IPS-18a (cell line): ENCODE results near the gene COX5A.

Experiments
- H3K27ac ChIP-seq: one replicate; pipeline ENCODE4 v1.5.1; 2013; ENCODE audit warnings: low read length
- H3K27me3 ChIP-seq: one replicate; pipeline ENCODE4 v1.6.1; 2013; ENCODE audit warnings: mild to moderate bottlenecking, low read length; ENCODE audit not compliant: control insufficient read depth, insufficient read depth
- H3K36me3 ChIP-seq: one replicate; pipeline ENCODE4 v1.6.1; 2013; ENCODE audit warnings: low read depth, low read length; ENCODE audit not compliant: control insufficient read depth
- H3K4me1 ChIP-seq: one replicate; pipeline ENCODE4 v1.6.1; 2013; ENCODE audit warnings: low read depth, low read length; ENCODE audit not compliant: control insufficient read depth
- H3K4me3 ChIP-seq: one replicate; pipeline ENCODE4 v1.5.1; 2013; ENCODE audit warnings: low read length
- H3K9ac ChIP-seq: one replicate; pipeline ENCODE4 v1.6.1; 2013; ENCODE audit warnings: mild to moderate bottlenecking, low read length, moderate library complexity
- H3K9me3 ChIP-seq: one replicate; pipeline ENCODE4 v1.6.1; 2013; ENCODE audit warnings: low read depth, low read length; ENCODE audit not compliant: control insufficient read depth

Gene COX5A

DNA sequence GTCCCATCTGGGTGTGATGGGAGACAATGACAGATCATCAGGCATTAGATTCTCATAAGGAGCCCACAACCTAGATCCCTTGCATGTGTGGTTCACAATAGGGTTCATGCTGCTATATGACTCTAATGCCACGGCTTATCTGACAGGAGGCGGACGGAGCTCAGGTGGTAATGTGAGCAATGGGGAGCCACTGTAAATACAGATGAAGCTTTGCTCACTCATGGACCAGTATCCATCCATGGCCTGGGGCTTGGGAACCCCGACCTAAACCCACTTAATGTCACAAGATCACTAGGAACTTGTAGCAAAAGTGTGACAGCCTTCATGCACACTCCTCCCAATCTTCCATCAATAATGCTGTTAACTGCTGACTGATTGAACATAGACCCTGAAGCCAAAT is 29.2 kb downstream of the COX5A start:
- H3K4me3 ChIP-seq: no peak overlapping the region
- H3K9me3 ChIP-seq: no peaks in the 10 kb centered on the region
- no peaks in the 10 kb centered on the region for H3K4me1 ChIP-seq
- no peak overlapping the region for H3K27ac ChIP-seq
- H3K27me3 ChIP-seq: no peaks in the 10 kb centered on the region
- peaks cover 29% of the 10 kb centered on the region for H3K36me3 ChIP-seq
- no peak overlapping the region for H3K9ac ChIP-seq

DNA sequence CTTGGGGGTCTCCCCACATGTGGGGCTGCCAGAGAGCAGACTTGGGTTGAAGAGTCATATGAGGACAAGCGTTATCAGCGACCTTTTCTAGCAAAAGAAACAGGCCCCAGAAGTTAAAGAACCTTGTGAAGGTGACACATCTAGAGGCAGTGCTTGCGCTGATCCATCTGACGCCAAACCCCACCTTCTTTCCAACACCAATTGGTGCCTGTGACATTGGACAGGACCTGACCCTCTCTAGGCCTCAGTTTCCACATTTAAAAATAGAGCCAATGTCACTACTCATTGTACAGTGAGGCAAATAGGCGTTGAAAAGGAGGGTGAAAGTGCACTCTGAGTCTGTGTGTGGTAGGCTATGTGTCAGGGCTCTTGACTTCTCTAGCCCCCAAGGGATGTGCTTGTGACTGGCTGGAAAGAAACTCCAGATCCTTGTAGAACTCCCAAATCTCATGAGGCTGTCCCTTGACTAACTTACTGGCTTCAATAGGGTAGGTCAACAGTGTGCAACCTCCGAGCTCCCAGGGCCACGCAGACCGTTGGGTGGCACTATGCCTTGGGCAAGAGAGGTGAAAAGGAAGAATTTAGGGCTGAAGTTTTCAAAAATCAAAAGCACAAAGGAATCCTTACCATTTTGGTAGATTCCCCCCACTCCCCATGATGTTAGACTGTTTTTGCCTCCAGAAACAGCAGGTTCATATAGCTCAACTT is 30.6 kb downstream of the COX5A start:
- Histone ChIP-seq H3K36me3 (peaks cover 32% of the 10 kb centered on the region), H3K9me3 (no peaks in the 10 kb centered on the region), H3K4me3 (peak overlapping the region; percentile 82)

DNA sequence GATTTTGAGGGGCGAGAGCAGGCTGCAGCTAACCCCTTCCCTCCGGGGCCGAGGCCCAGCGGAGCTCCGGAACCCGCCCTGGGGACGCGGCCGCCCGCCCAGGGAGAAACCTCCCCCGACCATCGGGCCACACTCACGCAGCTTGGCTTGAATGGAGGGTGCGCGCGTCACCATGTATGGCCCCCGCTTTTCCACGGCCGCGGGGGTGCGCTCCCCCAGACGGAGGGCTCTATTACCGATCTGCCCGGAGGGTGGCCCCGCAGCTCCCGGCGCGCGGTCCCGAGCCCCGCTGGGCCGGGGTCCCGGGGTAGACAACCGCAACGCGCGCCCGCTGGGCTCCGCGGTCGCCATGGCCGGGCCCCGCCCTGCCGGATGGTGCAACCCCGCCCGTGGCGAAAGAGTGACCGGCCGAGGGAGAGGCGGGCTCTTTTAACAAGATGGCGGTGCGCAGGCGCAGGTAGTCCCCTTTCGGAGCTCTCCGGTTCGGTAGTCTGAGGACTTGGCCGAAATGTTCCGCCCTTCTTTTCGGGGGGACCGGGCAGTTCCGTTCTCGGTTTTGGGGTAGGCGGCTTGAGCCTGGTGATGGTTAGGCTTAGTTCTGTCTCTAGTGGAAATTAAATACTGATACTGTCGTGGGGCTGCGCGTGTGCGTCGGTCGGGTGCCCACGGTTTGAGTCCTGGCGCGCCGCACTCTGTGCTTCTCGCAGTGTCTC is 31.3 kb downstream of the COX5A start, which contains the start of gene FAM219B:
Gene FAM219B (minus strand): TSS at position 402 of the 713 bp plus-strand sequence. CDS start 51 bp downstream, at position 351.
- no peaks in the 10 kb centered on the region for H3K9me3 ChIP-seq
- peak within 1 kb of the TSS; percentile 82 for H3K4me3 ChIP-seq
- peaks cover 33% of the 10 kb centered on the region for H3K36me3 ChIP-seq
- H3K27me3 ChIP-seq: no peaks in the 10 kb centered on the region
- peak within 1 kb of the TSS; percentile 88 for H3K9ac ChIP-seq
- no peaks in the 10 kb centered on the region for H3K4me1 ChIP-seq
- H3K27ac ChIP-seq: peak within 1 kb of the TSS; percentile 67

More for the DNA sequence above, 30.6 kb downstream of the COX5A start:
- H3K4me1 ChIP-seq: no peaks in the 10 kb centered on the region
- no peaks in the 10 kb centered on the region for H3K27me3 ChIP-seq
- H3K9ac ChIP-seq: peak overlapping the region; percentile 88
- peak overlapping the region; percentile 67 for H3K27ac ChIP-seq

DNA sequence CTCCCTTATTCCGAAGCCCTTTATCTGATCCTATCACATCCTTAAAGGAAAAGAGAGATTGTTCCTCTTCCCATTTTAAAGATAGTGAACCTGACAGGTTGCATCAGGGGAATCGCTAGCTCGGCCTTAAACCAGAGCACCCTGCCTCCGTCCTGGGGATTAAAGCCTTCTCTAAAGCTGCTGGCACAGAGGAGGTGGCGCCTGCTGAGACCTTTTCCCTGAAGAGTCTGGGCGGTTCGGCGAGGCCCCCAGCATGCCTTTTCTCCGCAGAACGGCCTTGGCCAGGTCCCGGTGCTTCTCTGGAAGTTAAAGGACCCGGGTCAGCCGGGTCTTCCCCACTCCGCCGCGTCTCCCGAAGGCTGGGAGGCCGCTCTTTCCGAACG is 31.8 kb downstream of the COX5A start:
- H3K9ac ChIP-seq: peak overlapping the region; percentile 88
- no peaks in the 10 kb centered on the region for H3K4me1 ChIP-seq
- H3K4me3 ChIP-seq: peak overlapping the region; percentile 82
- H3K27ac ChIP-seq: no peak overlapping the region
- no peaks in the 10 kb centered on the region for H3K27me3 ChIP-seq
- no peaks in the 10 kb centered on the region for H3K9me3 ChIP-seq
- H3K36me3 ChIP-seq: peaks cover 32% of the 10 kb centered on the region

DNA sequence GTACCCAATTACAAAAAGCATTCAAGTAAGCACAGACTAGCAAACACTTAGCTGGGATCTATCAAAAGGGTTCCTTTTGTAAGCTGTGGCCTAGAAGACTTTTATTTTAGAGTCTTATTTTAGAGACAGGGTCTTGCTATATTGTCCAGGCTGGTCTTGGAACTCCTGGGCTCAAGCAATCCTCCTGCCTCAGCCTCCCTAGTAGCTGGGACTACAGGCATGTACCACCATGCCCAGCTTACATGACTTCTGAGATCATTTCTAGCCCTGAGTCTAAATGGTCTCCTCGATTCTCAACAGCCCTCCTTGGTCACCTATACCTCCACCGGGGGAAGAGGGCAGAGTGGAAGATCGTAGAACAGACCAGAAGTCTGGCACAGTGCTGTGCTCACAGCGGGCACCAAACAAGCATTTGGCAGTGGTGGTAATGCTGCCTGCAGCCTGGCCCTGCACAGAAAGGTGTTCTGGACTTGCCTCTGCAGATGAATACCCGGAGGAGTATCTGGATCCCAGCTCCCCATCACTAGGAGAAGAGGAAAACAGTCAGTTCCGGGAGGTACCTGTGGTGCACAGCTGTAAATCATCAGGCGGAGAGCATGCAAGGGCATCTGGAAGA is 33.6 kb downstream of the COX5A start:
- Histone ChIP-seq H3K27ac (no peak overlapping the region), H3K27me3 (no peaks in the 10 kb centered on the region), H3K4me3 (no peak overlapping the region), H3K9me3 (no peaks in the 10 kb centered on the region), H3K36me3 (peaks cover 46% of the 10 kb centered on the region), H3K4me1 (no peaks in the 10 kb centered on the region), H3K9ac (no peak overlapping the region)

DNA sequence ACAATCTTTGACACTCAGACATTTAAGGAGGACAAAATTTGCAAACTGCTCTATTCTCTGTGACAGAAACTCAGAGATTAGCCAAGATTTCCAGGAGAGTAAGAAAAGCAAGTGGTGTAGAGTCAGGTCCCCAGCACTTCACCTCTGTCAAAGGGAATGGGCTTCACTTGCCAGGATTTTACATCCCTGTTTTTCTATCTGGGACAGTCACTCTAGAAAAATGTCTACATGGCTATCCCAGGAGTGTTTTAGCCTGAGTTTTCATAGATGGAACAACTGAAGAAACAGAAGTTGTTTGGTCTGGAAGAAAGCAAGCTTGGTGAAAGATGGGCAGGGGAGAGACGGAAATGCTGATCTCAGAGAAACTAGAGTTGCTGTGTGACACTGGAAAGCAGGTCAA is 34.2 kb downstream of the COX5A start:
- no peaks in the 10 kb centered on the region for H3K27me3 ChIP-seq
- H3K9ac ChIP-seq: no peak overlapping the region
- no peaks in the 10 kb centered on the region for H3K4me1 ChIP-seq
- no peak overlapping the region for H3K27ac ChIP-seq
- no peaks in the 10 kb centered on the region for H3K9me3 ChIP-seq
- no peak overlapping the region for H3K4me3 ChIP-seq
- H3K36me3 ChIP-seq: peaks cover 52% of the 10 kb centered on the region

DNA sequence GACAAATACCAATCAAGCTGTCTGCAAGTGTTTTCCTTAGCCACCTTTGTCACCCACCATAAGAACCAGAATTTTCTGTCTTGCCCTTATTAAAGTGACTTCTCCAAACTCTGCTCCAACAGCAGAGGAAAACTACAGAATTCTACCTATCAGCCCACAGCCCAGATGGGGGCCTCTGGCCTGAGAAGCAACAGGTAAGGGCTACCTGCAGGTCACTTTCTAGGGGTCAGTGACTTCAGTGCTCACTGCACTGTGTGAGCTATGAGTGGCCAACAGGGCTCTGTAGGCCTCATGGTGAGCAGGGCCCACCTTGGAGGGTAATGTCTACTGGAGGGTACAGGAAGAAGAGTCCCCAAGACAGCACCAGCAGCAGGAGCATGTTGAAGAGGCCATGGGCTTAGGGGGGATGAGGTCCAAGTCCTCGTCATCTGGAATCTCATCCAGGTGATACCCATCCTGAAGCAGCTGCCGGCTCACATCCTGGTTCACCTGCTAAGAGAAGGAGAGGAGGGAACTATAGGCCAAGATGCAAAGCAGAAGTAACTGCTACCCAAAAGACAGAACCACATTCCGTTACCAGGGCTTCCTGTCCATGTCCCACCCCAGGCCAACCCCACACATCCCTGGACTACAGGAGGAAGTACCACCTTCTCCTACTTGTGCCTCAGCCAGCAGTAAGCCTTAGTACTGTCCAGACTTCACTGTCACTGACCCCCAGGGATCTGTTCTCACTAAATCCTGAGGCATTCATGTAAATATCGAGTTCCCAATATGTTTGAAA is 35.4 kb downstream of the COX5A start:
- H3K9ac ChIP-seq: no peak overlapping the region
- H3K4me3 ChIP-seq: no peak overlapping the region
- peaks cover 57% of the 10 kb centered on the region for H3K36me3 ChIP-seq
- H3K27ac ChIP-seq: no peak overlapping the region
- H3K9me3 ChIP-seq: no peaks in the 10 kb centered on the region
- H3K4me1 ChIP-seq: no peaks in the 10 kb centered on the region
- H3K27me3 ChIP-seq: no peaks in the 10 kb centered on the region

DNA sequence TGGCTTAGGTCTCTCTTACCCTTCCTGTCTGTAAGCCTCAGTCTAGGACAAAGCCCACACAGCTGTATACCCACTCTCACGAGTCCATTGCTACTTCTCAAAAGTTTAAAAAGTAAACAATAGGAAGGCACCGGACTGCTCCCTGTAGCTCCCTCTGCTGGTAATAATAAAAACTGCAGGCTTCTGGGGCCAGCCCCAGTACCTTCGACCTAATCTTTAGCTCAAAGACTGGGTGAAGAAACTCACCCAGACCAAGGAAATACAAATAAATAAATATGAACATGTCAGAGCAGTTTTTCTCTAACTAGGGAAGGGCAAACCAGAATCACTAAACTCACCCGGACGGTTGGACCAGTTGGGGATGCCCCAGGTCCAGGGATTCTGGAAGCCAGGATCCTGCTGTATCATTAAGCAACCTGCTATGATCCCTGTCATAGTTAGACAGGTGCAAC is 36.2 kb downstream of the COX5A start:
- H3K9ac ChIP-seq: no peak overlapping the region
- no peak overlapping the region for H3K27ac ChIP-seq
- H3K4me3 ChIP-seq: no peak overlapping the region
- H3K9me3 ChIP-seq: no peaks in the 10 kb centered on the region
- no peaks in the 10 kb centered on the region for H3K4me1 ChIP-seq
- H3K27me3 ChIP-seq: no peaks in the 10 kb centered on the region
- peaks cover 64% of the 10 kb centered on the region for H3K36me3 ChIP-seq

DNA sequence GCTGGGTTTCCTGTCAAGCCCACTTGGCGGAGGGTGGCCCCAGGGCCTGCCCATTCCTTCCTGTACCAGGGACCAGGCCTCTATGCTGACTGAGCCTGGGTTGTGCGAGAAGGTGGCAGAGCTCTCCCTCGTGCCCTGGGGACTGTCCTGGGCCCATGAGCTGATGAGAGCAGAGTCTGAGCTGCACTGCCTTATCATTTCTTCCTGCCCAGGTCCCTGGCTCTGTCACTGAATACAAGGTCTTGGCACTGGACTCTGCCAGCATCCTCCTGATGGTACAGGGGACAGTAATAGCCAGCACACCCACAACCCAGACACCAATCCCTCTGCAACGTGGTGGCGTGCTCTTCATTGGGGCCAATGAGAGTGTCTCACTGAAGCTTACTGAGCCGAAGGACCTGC is 40.6 kb downstream of the COX5A start:
- Histone ChIP-seq H3K4me3 (no peak overlapping the region), H3K36me3 (peaks cover 57% of the 10 kb centered on the region), H3K27ac (no peak overlapping the region), H3K4me1 (no peaks in the 10 kb centered on the region), H3K9ac (no peak overlapping the region), H3K9me3 (no peaks in the 10 kb centered on the region), H3K27me3 (no peaks in the 10 kb centered on the region)

DNA sequence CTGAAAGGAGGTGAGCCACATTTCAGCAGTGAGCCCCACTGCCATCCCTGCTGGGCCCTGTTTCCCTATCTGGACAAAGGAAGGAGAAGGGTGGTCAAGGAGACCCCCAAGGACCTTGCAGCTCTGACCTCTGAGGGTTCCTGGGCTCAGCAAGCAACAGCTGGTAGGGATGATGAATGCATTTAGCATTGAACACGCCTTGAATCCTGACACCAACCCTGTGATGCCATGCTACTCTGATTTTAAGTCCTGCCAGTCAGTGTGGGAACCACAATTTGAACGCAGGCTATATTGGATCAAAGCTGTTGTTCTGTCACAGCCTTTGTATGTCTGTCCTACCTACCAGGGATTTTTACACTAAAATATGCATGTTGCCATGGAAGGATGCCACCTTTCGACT is 41.6 kb downstream of the COX5A start:
- Histone ChIP-seq H3K36me3 (peaks cover 55% of the 10 kb centered on the region), H3K9me3 (no peaks in the 10 kb centered on the region), H3K4me1 (no peaks in the 10 kb centered on the region), H3K27me3 (no peaks in the 10 kb centered on the region), H3K4me3 (no peak overlapping the region), H3K9ac (no peak overlapping the region), H3K27ac (no peak overlapping the region)

DNA sequence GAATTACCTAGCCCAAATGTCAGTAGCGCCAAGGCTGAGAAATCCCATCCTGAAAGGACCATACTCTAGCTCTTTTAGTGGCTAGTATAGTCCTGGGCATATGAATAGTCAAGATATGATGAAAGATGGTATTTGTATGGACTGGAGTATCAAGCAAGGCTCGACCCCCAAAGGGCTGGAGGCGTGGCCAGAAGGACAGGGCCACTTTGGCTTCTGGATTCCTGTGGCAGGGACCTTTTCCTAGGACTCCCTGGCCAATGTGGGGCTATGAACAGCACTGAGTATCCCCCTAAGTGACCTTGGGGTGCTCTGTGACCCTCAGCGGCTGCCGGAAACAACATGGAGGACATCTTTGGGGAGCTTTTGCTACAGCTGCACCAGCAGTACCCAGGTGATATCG is 42.0 kb downstream of the COX5A start:
- H3K27ac ChIP-seq: no peak overlapping the region
- H3K36me3 ChIP-seq: peaks cover 55% of the 10 kb centered on the region
- H3K9me3 ChIP-seq: no peaks in the 10 kb centered on the region
- H3K9ac ChIP-seq: no peak overlapping the region
- H3K27me3 ChIP-seq: no peaks in the 10 kb centered on the region
- H3K4me3 ChIP-seq: no peak overlapping the region
- no peaks in the 10 kb centered on the region for H3K4me1 ChIP-seq
